NOMO-1 treated with dmso at 0.1 percent for 144 hours (cell line): Measurements from ENCODE around the gene PRSS33.
A peak's percentile ranks its signal among the peaks of the same experiment; 100 is the strongest.

Source experiments
- DNase-seq: peaks from one replicate; lab custom pipeline; 2025; ENCODE audit not compliant: unreplicated experiment; lab: John Stamatoyannopoulos, UW

PRSS33 gene

GRCh38 chr16:2777903-2778629 lies 9.3 kb downstream of the PRSS33 start:
- DNase-seq: no peak

- peak; percentile 69 for DNase-seq
Observed at GRCh38 chr16:2777231-2777902, 10.0 kb downstream of the PRSS33 start, which contains the start of gene ELOB. ELOB (minus strand) TSS chr16:2777280; CDS start chr16:2777239, 41 bp downstream.

- DNase-seq: no peak
Observed at GRCh38 chr16:2776500-2777139, 10.7 kb downstream of the PRSS33 start.

- DNase-seq: no peak
Observed at GRCh38 chr16:2775765-2776499, 11.4 kb downstream of the PRSS33 start.

GRCh38 chr16:2775131-2775716 lies 12.1 kb downstream of the PRSS33 start:
- DNase-seq: no peak

- no peak for DNase-seq
Observed at GRCh38 chr16:2774161-2774891, 13.0 kb downstream of the PRSS33 start.

- DNase-seq: no peak
Observed at GRCh38 chr16:2773188-2773968, 14.0 kb downstream of the PRSS33 start.

- DNase-seq: no peak
Observed at GRCh38 chr16:2771496-2772402, 15.6 kb downstream of the PRSS33 start.

GRCh38 chr16:2770057-2770951 lies 17.1 kb downstream of the PRSS33 start:
- no peak for DNase-seq

GRCh38 chr16:2769675-2770056 lies 17.7 kb downstream of the PRSS33 start:
- no peak for DNase-seq

- DNase-seq: no peak
Observed at GRCh38 chr16:2769100-2769529, 18.2 kb downstream of the PRSS33 start.

- DNase-seq: no peak
Observed at GRCh38 chr16:2768403-2769089, 18.8 kb downstream of the PRSS33 start.

GRCh38 chr16:2767891-2768290 lies 19.5 kb downstream of the PRSS33 start:
- no peak for DNase-seq

GRCh38 chr16:2767140-2767731 lies 20.1 kb downstream of the PRSS33 start:
- no peak for DNase-seq

GRCh38 chr16:2766430-2767139 lies 20.8 kb downstream of the PRSS33 start:
- no peak for DNase-seq
